Measurements from ENCODE around the gene URAD.

DNA sequence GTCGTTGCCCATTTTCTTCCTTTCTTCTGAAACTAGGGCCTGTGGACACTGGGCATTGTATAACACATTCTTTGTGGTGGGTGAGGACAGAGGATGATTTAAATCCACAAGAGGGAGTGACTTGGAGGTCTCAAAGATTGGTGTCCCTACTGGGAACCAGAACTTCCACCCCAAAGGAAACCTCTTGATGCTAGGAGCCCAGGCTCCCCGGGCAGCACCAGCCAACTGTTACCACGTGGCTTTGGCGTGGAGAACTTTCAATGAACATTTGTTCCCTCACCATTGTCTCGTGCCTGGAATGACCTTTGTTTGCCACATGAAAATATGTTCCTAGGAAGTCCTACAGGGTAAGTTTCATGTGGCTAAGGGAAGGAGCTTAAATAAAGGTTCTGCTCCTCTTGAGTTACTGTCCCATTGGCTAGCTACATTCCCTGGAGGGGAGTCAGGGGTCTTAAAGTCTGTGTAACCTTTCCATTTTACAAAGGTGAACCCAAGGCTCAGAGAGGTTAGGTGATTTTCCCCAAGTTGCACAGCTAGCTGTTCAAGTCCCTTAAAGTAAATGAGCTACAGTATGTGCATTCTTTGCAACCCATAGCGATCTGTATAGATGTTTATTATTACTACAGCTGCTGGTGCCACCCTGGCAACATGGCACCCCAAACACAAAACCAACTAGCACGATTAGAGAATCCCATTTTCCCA, 14.4 kb downstream of the URAD start:
- TF ChIP-seq, protein P1, sequence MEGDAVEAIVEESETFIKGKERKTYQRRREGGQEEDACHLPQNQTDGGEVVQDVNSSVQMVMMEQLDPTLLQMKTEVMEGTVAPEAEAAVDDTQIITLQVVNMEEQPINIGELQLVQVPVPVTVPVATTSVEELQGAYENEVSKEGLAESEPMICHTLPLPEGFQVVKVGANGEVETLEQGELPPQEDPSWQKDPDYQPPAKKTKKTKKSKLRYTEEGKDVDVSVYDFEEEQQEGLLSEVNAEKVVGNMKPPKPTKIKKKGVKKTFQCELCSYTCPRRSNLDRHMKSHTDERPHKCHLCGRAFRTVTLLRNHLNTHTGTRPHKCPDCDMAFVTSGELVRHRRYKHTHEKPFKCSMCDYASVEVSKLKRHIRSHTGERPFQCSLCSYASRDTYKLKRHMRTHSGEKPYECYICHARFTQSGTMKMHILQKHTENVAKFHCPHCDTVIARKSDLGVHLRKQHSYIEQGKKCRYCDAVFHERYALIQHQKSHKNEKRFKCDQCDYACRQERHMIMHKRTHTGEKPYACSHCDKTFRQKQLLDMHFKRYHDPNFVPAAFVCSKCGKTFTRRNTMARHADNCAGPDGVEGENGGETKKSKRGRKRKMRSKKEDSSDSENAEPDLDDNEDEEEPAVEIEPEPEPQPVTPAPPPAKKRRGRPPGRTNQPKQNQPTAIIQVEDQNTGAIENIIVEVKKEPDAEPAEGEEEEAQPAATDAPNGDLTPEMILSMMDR (IDR thresholded peaks at IDR 0.05): no peak
- no peak for TF ChIP-seq POLR2A (IDR thresholded peaks at IDR 0.05)
